ENCODE data around the gene CATSPER1.
A peak's percentile ranks its signal among the peaks of the same experiment; 100 is the strongest.

CATSPER1 gene

DNA sequence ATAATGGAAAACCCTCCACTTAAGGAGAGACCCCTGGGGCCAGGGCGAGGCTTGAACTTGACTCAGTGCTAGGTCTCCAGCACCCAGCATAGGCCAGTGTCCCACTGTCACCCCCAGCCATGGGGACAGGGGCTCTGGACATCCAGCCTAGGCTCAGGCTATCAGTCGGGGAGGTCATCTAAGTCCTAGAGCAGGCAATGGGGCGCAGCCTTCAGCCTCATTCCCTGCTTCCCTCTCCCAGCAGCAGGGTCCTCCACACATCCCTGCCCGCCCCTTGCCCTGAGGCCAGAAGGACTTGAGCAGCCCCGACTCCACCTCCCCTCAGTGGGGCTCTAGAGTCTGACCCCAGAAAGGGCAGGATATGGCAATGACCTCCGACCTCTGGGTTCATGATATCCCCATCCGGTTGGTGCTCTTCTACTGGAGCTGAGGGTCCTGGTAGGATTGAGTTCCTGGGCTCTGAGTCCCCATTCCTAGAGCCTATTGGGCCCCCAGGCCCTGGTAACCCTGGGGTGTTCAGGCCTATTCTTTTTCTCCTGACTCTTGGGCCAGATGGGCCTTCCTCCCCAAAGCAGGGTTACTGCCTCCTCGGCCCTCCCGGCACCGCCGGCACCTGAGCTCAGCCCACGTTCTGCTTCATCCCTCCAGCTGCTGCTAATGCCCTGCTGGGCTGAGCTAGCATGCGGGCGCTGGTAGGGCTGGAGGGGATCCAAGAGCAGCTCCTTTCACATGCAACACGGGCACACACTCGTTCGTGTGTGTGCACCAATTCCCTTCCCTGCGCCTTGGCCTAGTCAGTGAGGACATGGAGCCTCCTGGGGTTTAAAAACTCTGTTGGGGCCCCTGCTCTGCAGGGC is 10.1 kb downstream of the CATSPER1 start:
- DNase-seq (ENCODE audit: low spot score) = no peak

GRCh38 chr11:66015454-66015881 is 10.8 kb downstream of the CATSPER1 start:
- TF ChIP-seq, protein P1, sequence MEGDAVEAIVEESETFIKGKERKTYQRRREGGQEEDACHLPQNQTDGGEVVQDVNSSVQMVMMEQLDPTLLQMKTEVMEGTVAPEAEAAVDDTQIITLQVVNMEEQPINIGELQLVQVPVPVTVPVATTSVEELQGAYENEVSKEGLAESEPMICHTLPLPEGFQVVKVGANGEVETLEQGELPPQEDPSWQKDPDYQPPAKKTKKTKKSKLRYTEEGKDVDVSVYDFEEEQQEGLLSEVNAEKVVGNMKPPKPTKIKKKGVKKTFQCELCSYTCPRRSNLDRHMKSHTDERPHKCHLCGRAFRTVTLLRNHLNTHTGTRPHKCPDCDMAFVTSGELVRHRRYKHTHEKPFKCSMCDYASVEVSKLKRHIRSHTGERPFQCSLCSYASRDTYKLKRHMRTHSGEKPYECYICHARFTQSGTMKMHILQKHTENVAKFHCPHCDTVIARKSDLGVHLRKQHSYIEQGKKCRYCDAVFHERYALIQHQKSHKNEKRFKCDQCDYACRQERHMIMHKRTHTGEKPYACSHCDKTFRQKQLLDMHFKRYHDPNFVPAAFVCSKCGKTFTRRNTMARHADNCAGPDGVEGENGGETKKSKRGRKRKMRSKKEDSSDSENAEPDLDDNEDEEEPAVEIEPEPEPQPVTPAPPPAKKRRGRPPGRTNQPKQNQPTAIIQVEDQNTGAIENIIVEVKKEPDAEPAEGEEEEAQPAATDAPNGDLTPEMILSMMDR (IDR thresholded peaks at IDR 0.05; ENCODE audit: borderline replicate concordance, control extremely low read depth, extremely low read depth, insufficient read depth, missing control alignments) = no peak
- in situ Hi-C loops (cut with MboI; ENCODE audit: low sequenced_read_pairs, unreplicated experiment) = no loop called here
- no peak for DNase-seq (ENCODE audit: low spot score)

More for the DNA sequence above, 10.1 kb downstream of the CATSPER1 start:
- in situ Hi-C loops (cut with MboI; ENCODE audit: low sequenced_read_pairs, unreplicated experiment) = no loop called here
- TF ChIP-seq, protein P1 (IDR thresholded peaks at IDR 0.05; ENCODE audit: borderline replicate concordance, control extremely low read depth, extremely low read depth, insufficient read depth, missing control alignments) = no peak

DNA sequence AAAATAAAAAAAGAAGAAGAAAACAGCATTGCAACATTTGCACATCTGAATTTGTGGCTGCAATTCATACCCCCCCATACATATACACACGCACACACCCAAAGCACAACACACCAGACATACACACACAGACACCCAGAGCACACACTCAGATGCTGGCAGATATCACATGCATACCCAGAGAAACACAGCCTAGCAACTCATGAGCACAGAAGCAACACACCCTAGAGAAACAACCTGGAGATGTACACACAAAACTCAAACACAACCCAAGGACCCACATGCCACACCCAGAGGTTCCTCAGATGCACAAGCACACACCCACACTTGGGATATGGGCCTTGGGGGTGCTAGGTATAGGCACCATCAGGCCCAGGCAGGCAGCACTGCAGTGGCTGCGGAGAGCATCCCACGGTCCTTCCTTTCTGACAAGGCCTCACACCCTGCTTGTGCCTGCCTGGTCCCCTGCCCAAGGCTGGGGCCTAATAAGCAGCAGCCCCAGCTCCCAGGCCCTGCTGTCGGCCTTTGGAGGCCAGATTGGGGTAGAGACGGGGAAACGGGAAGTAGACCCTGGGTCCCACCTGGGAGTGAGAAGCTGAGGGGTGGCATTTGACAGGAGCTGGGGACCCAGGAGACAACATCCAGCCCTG is 11.3 kb downstream of the CATSPER1 start:
- in situ Hi-C loops (cut with MboI; ENCODE audit: low sequenced_read_pairs, unreplicated experiment) = no loop called here
- no peak for DNase-seq (ENCODE audit: low spot score)
- TF ChIP-seq, protein P1 (IDR thresholded peaks at IDR 0.05; ENCODE audit: borderline replicate concordance, control extremely low read depth, extremely low read depth, insufficient read depth, missing control alignments) = no peak

- in situ Hi-C loops (cut with MboI; ENCODE audit: low sequenced_read_pairs, unreplicated experiment) = no loop called here
- DNase-seq (ENCODE audit: low spot score) = peak; percentile 20
- TF ChIP-seq, protein P1 (IDR thresholded peaks at IDR 0.05; ENCODE audit: borderline replicate concordance, control extremely low read depth, extremely low read depth, insufficient read depth, missing control alignments) = no peak
These were observed 12.5 kb downstream of the CATSPER1 start for GRCh38 chr11:66013762-66014100.

GRCh38 chr11:66012946-66013761 is 13.1 kb downstream of the CATSPER1 start:
- in situ Hi-C loops (cut with MboI; ENCODE audit: low sequenced_read_pairs, unreplicated experiment) = no loop called here
- TF ChIP-seq, protein P1 (IDR thresholded peaks at IDR 0.05; ENCODE audit: borderline replicate concordance, control extremely low read depth, extremely low read depth, insufficient read depth, missing control alignments) = no peak
- DNase-seq (ENCODE audit: low spot score) = peak; percentile 37

- peak; percentile 25 for DNase-seq (ENCODE audit: low spot score)
- in situ Hi-C loops (cut with MboI; ENCODE audit: low sequenced_read_pairs, unreplicated experiment) = no loop called here
- TF ChIP-seq, protein P1 (IDR thresholded peaks at IDR 0.05; ENCODE audit: borderline replicate concordance, control extremely low read depth, extremely low read depth, insufficient read depth, missing control alignments) = no peak
These were observed 13.8 kb downstream of the CATSPER1 start for GRCh38 chr11:66012371-66012945.

All from GM13976 (cell line).